GM19043 (cell line): ENCODE measurements around the gene ZACN.
"Not testable (repeated sequence)": the region's sequence is repeated elsewhere in the genome, so short reads cannot be mapped to it uniquely, and the experiment has no call there.

Experiments used
- ATAC-seq: cut with Tn5 transposase; IDR thresholded peaks from one replicate; pipeline ENCODE4 v1.9.1; 2021; ENCODE audit warnings: low read depth; ENCODE audit not compliant: unreplicated experiment

The ZACN gene

GRCh38 chr17:76053246-76054111, 25.5 kb upstream of the ZACN start:
- no peak for ATAC-seq

GRCh38 chr17:76054112-76054476, 24.9 kb upstream of the ZACN start:
- ATAC-seq: no peak

- no peak for ATAC-seq
These were observed 22.1 kb upstream of the ZACN start for GRCh38 chr17:76056882-76057281.

GRCh38 chr17:76058264-76058663, 20.7 kb upstream of the ZACN start:
- not testable (repeated sequence) for ATAC-seq

- no peak for ATAC-seq
These were observed 15.0 kb upstream of the ZACN start for GRCh38 chr17:76063875-76064546.

- no peak for ATAC-seq
These were observed 13.2 kb upstream of the ZACN start for GRCh38 chr17:76065775-76066174.

GRCh38 chr17:76071531-76072147, 7.3 kb upstream of the ZACN start:
- no peak for ATAC-seq

GRCh38 chr17:76072148-76072858, 6.7 kb upstream of the ZACN start, which contains the start of gene SRP68:
Gene SRP68, minus strand, starts transcription at chr17:76072517. Its CDS starts 26 bp downstream, at chr17:76072491.
- ATAC-seq: peak; percentile 81

- no peak for ATAC-seq
These were observed 4.3 kb upstream of the ZACN start, which contains the start of gene GALR2 for GRCh38 chr17:76074390-76075363. Gene GALR2, plus strand, starts transcription at chr17:76074781. Its CDS starts 103 bp downstream, at chr17:76074884.

GRCh38 chr17:76075364-76076145, 3.4 kb upstream of the ZACN start:
- ATAC-seq: no peak

- ATAC-seq: no peak
These were observed 2.7 kb upstream of the ZACN start for GRCh38 chr17:76076146-76076764.

GRCh38 chr17:76076765-76077583, 2.0 kb upstream of the ZACN start:
- ATAC-seq: no peak

GRCh38 chr17:76077584-76078110, 1.3 kb upstream of the ZACN start:
- ATAC-seq: no peak

- not testable (repeated sequence) for ATAC-seq
These were observed 612 bp upstream of the ZACN start for GRCh38 chr17:76078370-76078769.

GRCh38 chr17:76079535-76079955, 563 bp downstream of the ZACN start:
- no peak for ATAC-seq

GRCh38 chr17:76079956-76080767, 1.2 kb downstream of the ZACN start:
- no peak for ATAC-seq
